Measurements from ENCODE around the gene CEP55.
A peak's percentile ranks its signal among the peaks of the same experiment; 100 is the strongest.

The CEP55 gene

GRCh38 chr10:93495654-93496321, 624 bp upstream of the CEP55 start:
- TF ChIP-seq ZFX (IDR thresholded peaks at IDR 0.05; ENCODE audit: borderline replicate concordance), result no peak
- TF ChIP-seq CTCF (IDR thresholded peaks at IDR 0.05), result no peak
- peak overlapping the region; percentile 62 for H3K27ac ChIP-seq

DNA sequence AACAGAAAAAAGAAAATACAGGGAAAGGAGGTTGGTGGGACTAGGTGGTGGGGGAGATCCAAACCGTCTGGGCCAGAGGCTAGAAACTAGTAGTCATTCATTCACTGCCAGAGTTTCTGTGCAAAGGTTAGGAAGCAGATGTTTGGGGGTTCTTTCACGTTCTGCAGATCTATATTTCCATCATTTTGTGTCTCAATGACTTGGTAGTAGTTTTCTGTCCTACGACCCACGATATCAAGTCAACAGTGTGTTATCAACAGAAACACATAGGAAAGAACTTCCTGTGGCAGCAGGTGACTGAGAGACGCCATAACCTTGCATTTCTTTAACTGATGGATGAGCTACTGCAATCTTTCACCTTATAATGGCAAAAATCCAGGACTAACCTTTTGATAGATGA, 1.8 kb downstream of the CEP55 start:
- H3K27ac ChIP-seq, result no peak overlapping the region

GRCh38 chr10:93501650-93502049, 5.2 kb downstream of the CEP55 start:
- TF ChIP-seq CTCF (IDR thresholded peaks at IDR 0.05) (no peak), ZFX (IDR thresholded peaks at IDR 0.05; ENCODE audit: borderline replicate concordance) (no peak)

More for the DNA sequence above, 1.8 kb downstream of the CEP55 start:
- no peak for TF ChIP-seq ZFX (IDR thresholded peaks at IDR 0.05; ENCODE audit: borderline replicate concordance)
- no peak for TF ChIP-seq CTCF (IDR thresholded peaks at IDR 0.05)

GRCh38 chr10:93503075-93503474, 6.7 kb downstream of the CEP55 start:
- TF ChIP-seq ZFX (IDR thresholded peaks at IDR 0.05; ENCODE audit: borderline replicate concordance) (no peak), CTCF (IDR thresholded peaks at IDR 0.05) (no peak)
- H3K27ac ChIP-seq, result no peak overlapping the region

More at GRCh38 chr10:93501650-93502049, 5.2 kb downstream of the CEP55 start:
- no peak overlapping the region for H3K27ac ChIP-seq

- TF ChIP-seq ZFX (IDR thresholded peaks at IDR 0.05; ENCODE audit: borderline replicate concordance), result no peak
- no peak for TF ChIP-seq CTCF (IDR thresholded peaks at IDR 0.05)
- H3K27ac ChIP-seq, result no peak overlapping the region
Observed at GRCh38 chr10:93505075-93505474, 8.7 kb downstream of the CEP55 start.

DNA sequence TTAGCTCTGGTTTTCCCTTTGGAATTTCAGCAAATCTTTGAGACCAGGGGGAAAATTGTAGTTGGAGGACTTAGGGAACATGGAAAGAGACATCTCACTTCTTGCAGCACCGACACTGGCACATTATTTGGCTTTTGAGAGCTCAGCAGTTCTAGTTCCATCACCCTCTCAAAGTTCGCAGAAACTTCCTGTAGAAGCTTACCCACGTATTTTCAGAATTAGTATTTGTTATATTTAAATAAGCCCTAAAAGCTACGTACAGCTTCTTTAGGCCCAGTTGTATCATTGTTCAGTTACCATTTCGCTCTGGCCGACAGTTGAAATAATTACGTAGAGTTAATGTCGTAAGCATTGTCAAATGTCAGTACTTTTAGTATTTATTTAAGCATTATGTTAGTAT, 13.4 kb downstream of the CEP55 start:
- TF ChIP-seq CTCF (IDR thresholded peaks at IDR 0.05) (no peak), ZFX (IDR thresholded peaks at IDR 0.05; ENCODE audit: borderline replicate concordance) (no peak)
- H3K27ac ChIP-seq, result no peak overlapping the region

- TF ChIP-seq ZFX (IDR thresholded peaks at IDR 0.05; ENCODE audit: borderline replicate concordance), result no peak
- TF ChIP-seq CTCF (IDR thresholded peaks at IDR 0.05), result no peak
- H3K27ac ChIP-seq, result no peak overlapping the region
Observed at GRCh38 chr10:93512565-93512964, 16.2 kb downstream of the CEP55 start.
